ENCODE data around the gene CDC6.
"Not testable (repeated sequence)": the region's sequence is repeated elsewhere in the genome, so short reads cannot be mapped to it uniquely, and the experiment has no call there.

CDC6 gene

DNA sequence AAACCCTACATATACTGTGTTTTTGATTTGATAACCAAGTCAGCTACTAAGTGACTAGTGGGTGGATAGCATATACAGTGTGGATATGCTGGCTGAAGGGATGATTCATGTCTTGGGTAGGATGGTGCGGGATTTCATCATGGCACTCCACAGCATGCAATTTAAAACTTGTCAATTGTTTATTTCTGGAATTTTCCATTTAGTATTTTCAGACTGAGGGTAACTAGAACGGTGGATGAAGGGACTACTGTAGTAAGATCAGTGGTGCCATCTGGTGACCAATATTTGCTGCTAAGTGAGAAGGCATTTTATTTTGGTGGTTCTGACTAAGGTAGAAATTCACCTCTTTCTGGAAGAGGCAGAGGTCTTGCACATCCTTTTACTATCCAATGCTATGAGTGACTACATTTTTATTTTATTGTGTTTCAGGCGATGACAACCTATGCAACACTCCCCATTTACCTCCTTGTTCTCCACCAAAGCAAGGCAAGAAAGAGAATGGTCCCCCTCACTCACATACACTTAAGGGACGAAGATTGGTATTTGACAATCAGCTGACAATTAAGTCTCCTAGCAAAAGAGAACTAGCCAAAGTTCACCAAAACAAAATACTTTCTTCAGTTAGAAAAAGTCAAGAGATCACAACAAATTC lies 3.1 kb downstream of the CDC6 start:
- DNase-seq, result peak; percentile 79 to 86 (median 85)

DNA sequence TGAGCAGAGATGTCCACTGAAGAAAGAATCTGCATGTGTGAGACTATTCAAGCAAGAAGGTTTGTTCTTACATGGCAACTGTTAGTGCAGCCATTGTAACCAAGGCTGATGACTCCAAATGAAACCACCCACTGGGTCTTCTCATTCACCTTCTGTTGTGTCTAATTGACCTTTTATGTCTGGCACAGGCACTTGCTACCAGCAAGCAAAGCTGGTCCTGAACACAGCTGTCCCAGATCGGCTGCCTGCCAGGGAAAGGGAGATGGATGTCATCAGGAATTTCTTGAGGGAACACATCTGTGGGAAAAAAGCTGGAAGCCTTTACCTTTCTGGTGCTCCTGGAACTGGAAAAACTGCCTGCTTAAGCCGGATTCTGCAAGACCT lies 3.6 kb downstream of the CDC6 start:
- no peak for DNase-seq

DNA sequence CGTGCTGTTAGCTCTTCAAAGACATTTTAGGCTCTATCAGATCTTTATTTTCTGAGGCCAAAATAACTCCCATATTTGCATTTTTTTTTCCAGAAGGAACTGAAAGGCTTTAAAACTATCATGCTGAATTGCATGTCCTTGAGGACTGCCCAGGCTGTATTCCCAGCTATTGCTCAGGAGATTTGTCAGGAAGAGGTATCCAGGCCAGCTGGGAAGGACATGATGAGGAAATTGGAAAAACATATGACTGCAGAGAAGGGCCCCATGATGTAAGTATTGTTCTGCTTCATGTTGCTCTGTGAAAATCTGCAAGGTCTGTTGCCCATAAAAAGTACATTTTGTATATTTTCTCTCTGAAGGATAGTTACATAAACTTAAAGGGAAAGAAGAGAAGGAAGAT lies 5.7 kb downstream of the CDC6 start:
- DNase-seq, result no peak

DNA sequence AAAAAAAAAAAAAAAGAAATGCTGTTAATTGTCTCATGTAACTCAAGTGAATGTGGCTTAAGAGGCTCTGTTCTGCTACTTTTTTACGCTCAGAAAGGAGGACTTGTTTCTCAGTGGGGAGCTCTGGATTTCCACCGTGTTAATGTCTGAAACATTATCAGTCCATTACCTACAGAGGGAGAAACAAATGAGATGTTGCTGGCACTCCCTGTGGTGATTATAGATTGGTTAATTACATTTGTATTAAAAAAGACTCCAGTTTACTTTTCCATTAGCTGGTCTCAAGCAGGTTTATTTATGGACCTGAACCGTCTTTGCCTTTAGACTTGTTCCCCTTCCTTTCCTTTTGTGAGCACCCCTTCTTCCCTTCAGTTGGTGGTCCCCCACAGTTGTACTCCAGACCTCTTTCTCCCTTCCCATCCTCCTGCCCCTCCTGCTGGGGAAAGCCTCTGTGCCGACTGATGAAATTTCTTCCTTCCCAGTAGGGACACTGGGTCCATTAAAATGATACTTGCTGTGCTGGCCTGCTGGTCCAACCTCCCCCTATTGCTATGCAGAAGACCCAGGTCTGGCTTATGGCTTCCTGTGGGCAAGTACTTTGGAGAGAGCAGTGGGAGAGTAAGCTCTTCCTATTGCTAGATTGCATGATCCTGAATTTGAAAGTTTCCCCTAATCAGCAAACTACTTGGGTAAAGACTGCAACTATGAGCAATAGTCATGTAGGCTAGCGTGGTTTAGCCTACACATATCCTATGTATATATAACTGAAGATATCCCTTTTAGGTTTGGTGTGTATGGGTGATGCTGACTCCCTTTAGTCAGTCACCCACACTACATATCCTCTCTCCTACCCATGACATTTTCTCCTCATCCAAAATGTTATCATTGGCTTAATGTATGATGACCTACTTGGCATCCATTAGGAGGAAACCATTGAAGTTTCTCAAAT lies 8.1 kb downstream of the CDC6 start:
- DNase-seq, result peak; percentile 59 to 79 (median 78)

DNA sequence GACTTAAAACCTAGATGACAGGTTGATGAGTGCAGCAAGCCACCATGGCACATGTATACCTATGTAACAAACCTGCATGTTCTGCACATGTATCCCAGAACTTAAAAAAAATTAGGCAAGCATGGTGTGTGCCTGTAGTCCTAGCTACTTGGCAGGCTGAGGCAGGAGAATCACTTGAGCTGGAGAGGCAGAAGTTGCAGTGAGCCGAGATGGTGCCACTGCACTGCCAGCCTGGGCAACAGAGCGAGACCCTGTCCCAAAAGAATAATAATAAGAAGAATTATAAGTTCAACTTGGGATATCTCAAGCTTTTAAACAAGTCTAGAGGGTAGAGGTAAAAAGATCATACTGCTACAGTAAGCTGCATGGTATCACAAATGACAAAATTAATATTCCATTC lies 9.8 kb downstream of the CDC6 start:
- DNase-seq, result no peak

DNA sequence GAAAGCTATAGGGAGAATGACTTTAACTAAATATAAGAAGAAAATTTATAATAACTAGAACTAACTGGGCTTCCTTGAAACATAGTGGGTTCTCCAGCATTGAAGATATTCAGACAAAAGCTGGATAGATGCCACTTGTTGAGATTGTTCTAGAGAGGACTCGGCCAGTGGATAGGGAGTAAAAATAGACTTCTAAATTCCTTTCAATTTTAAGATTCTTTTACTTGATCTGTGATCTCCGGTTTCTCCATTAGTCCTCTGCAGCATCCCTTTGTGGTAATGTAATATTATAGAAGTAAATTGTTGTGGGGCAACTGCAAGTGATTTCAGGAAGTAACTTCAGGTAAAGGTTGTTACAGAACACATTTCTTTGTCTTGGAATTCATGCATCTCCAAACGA lies 11.0 kb downstream of the CDC6 start:
- DNase-seq, result no peak

DNA sequence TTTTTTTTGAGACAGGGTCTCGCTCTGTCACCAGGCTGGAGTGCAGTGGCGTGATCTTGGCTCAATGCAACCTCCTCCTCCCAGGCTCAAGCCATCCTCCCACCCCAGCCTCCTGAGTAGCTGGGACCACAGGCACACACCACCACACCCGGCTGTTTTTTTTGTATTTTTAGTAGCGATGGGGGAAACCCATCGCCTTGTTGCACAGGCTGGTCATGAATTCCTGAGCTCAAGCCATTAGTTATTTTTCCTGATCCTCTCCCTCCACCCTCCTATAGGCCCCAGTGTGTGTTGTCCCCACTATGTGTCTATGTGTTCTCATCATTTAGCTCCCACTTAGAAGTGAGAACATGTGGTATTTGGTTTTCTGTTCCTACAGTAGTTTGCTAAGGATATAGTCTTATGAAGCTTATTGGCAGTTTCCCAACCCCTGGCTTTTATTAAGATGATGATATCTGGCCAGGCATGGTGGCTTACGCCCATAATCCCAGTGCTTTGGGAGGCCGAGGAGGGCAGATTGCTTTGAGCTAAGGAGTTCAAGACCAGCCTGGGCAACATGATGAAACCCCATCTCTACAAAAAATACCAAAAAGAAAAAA lies 11.6 kb downstream of the CDC6 start:
- DNase-seq, result not testable (repeated sequence)

DNA sequence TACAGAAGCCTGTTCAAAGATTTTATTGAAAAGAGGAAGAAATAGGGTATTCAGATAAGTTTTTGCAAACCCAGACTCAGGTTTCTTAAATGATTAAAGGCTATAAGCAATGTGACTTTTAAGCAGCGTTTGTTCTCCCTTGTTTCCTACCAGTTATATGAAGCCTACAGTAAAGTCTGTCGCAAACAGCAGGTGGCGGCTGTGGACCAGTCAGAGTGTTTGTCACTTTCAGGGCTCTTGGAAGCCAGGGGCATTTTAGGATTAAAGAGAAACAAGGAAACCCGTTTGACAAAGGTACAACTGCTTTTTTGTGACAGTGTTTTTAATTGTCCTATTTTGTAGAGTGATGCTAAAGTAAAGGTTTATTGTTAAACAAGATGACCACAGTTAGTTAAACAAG lies 13.6 kb downstream of the CDC6 start:
- no peak for DNase-seq

DNA sequence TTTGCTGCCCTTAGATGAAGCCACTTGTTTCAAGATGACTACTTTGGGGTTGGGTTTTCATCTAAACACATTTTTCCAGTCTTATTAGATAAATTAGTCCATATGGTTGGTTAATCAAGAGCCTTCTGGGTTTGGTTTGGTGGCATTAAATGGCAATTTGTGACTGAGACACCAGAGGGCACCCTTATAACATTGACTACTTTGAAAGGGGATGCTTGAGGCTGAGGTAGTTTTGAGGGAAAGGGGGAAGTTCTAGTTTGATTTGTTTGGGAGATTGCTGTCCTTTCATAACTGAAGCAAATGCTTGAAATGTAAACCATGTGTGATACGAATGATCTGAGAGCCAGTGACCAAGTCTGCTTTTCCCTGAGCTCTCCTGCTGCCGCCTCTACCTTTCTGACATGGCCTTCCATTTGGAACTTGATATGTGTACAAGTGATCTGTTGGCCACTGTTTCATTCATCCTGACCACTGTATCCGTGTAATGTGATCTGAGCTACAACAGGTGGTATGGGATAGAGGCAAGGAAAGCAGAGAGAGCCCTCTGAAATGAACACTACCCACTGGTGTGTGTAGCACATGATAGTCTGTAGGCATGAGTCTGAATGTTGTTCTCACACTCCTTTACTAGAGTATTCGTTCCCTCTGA lies 15.5 kb downstream of the CDC6 start:
- DNase-seq, result peak; percentile 84 to 88 (median 86)

DNA sequence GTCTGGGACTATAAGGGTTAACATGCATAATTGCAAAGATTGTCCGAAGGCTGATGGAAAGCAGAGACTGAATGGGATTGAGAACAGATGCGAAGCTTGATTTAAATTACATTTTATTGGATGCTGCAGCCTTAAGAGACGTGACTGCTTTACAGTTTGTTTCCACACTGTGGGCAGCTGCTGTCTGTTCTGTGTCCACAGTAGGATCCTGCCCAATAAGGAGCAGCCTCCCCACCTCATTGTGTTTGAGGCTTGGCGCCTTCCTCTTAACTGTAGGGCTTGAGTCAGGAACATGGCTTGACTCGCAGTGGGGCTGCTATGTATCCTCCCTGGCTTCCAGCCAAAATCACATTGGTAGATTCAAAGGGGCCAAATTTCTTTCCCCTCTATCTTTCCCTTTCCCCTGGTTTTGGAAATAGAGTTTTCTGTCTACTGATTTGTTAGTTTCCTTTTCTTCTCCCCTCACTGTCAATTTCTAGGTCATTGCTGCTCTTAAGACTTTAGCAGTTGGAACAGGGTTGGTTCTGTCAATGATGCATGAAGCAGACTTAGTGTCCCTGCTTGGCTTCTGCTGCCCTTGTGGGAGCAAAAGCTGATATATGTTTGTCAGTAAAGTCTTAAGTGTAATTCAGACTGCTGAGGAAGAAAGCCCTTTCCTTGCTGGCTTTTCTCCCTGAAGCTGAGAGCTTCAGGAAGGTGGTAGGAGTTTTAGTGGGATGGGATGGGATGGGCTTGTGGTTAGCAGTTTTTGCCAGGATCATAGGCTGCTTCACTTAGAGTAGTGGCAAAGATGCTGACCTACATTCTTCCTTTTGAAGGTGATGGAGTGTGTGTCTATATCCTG lies 16.3 kb downstream of the CDC6 start:
- DNase-seq, result peak in 1 of 3 donors; percentile 36

DNA sequence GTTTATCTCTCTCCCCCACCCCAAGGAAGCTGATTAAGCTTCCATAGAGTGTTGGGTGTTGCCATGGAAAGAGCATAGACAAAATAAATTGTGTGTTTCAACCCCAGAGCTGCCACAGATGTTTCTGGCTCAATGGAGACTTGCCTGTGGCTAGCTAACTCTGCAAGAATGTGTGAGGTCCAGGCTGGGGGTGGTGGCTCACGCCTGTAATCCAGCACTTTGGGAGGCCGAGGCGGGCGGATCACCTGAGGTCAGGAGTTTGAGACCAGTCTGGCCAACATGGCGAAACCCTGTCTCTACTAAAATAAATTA lies 16.8 kb downstream of the CDC6 start:
- not testable (repeated sequence) for DNase-seq

DNA sequence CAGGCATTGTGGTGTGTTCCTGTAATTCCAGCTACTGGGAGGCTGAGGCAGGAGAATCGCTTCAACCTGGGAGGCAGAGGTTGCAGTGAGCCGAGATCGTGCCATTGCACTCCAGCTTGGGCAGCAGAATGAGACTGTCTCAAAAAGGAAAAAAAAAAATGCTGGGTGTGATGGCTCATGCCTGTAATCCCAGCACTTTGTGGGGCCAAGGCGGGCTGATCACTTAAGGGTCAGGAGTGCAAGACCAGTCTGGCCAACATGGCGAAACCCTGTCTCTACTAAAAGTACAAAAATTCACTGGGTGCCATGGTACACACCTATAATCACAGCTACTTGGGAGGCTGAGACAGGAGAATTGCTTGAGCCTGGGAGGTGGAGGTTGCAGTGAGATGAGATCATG lies 17.2 kb downstream of the CDC6 start:
- not testable (repeated sequence) for DNase-seq

DNA sequence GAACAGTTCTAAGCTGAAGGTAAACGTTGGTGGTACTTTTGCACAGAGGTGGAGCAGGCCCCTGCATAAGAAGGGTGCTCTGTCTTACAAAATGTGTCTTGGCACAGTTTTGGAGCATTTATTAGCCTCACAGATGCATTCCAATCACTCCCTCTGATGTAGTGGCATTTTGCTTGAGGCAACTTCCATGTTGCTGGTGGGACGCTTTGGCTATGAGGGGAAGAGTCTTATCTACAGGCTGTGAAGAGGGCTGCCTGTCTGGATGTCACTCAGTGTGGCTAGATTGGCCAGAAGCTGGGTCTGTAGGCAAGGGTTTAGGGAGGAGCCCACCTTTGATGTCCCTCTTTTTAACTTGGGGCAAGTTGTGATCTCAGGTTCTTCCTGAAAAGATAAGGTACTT lies 18.7 kb downstream of the CDC6 start:
- no peak for DNase-seq

DNA sequence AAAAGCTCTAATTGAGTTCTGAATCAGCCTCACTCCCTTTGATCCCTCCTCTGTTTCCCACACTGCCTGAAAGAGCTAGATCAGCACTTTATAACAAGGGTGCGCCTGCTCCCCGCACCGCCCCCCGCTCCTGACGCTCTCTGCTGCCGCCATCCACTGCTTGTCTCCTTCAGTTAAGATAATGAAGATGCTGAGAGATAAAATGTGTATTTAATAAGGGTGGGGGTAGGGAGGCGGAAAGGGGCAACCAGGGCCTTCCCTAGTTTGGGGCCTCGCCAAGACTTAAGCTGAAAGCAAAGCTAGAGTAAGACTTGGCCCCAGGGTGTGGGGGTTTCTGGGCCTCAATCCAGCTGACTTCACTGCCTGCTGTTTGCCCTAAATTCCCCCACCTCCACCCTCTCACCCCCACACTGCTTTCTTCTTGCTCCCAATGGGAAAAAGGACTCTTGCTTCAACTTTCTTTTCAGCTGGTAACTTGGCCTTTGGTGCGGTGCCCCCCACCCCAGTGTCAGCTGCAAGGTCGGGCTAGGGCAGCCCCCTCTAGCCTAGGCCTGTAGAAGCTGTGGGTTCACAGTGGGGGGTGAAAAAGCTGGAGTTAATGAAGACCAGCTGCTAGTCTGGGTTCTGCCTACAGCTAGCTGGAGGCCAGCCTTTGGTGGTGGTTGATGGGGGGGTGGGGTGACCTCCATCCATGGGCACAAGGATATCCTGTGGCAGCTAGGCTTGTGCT lies 19.5 kb downstream of the CDC6 start:
- DNase-seq, result peak; percentile 78 to 89 (median 81)

DNA sequence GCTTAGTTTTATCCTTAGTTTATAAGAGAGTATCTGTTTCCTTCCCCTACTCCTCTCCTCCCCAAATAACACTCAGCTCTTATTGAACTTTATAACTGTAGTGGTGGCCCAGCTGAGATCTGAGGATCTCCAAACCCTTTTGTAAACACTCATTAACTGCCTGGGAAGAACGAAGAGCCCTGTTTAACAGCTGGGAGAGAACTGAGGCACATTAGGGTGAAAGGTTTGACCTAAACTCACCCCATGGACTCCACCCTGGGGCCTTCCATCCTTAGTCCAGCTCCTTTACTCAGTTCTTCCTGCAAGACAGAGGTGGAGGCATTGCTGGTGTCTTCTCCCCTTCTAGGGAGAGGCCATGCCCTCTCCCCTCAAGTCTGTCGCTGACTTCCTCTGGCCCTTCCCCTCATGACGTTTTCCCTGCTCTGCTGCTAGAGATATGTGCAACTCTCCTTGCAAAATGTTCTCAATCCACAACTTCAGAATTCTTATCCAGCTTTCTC lies 20.1 kb downstream of the CDC6 start:
- peak; percentile 74 to 79 (median 74) for DNase-seq

DNA sequence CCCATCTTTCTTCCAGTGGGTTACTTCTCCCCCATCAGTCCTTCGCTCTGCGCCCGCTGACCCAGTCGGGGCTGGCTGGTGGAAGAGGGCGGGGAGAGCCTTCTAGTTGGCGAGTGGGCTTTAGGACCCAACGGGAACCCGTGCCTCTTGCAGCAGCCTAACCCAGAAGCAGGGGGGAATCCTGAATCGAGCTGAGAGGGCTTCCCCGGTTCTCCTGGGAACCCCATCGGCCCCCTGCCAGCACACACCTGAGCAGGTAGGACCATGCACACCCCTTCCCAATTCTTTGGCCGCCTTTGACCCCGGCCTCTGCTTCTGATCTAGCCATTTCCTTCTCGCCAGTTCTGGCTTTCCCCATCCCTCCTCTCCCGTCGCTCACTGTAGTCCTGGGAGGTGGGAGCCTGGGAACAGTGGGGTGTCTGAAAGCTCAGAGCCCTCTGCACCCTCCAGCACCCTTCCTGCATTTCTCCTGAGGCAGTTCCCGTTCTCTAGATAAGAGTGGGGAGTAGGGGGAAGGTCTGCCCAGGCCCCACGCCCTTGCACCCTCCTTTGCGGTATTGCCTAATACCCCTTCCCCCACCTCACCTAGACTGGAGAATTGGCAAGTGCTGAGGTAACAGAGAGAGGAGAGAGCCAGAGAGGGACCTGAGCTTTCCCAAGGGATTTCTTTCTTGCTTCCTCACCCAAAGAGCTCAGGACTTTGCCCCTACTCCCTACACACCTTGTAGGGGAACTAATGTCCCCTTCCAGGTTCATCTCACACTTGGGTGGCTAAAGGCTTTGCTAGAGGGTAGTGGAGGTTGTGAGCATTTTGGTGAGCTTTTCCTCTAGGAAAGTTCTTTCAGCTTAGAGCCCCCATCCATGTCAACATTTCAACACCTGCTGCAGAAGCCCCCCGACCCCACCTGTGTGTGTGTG lies 21.6 kb downstream of the CDC6 start, which contains the start of gene RARA:
Gene RARA (plus strand): TSS at position 150 of the 918 bp plus-strand sequence. CDS start 22,039 bp downstream, outside the sequence.
- peak in 1 of 3 donors; percentile 56 for DNase-seq

DNA sequence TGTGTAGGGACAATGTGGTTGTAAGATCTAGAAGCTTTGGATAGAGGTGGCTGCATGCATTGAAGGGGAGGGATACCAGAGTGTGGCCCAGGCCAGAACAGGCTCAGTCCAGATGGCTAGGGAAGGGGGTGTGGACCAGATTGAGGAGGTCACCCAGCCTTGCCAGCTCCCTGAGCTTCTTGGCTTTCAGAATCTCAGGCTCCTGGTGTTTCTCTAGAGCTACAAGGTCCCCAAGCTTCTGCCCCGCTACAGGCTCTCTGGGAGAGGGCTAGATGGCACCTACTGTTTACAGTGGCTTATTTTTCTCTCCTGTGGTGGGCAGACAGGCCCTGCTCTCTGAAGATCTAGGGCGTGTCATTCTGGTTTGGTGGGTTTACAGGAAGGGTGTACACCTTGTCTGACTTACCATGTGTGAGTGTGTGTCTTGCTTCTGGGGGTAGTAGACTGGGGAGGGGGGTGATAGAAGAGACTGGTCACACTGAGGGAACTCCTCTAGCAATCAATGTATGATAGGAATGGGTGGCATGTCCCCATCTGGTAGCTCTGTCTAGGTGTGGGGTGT lies 22.4 kb downstream of the CDC6 start:
- DNase-seq, result no peak

DNA sequence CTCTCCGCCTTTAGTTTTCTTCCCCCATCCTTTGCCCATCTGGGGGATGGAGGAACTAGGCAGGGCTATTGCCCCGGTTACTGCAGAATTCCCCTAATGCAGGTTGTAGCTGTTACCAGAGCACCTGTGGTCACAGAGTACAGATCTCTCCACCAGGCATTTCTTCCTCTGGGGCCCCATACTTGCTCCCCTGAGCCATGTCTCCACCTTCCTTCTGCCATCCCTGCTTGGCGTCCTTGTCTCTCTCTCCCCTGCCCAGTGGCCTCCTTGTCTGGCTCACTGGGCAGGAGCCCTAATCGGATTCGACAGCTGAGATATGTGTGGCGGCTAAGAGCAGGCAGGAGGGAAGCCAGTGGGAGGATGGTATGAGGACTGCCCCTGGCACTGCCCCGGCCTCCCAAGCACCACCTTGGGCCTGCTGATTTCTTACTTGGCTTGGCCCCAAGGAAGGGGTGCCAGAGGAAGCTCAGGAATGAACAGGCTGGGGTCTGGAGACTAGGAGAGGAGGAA lies 23.3 kb downstream of the CDC6 start:
- no peak for DNase-seq

DNA sequence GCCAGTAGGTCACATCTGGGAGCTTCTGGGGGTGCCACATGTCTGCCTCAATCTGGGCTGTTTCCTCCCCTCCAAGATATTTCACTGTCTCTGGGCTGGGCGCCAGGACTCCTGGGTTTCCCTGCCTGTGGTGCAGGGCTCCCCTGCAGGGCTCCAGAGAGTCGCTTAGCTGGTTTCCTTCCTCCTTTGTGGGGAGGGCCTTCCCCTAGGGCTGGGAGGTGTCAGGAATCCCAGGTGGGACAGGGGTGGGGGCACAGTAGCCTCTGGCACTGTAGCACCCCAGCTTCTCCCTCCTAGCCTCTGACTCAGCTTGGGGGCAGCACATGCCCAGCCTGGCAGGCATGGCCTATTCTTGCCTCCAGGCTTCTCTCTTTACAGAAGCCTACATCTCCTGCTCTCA lies 23.9 kb downstream of the CDC6 start:
- DNase-seq, result peak in 2 of 3 donors; percentile 44 to 47
